Adrenal gland (tissue), 5 donors: ENCODE measurements around the gene SNX8.

ENCODE experiments used
- CTCF ChIP-seq, 6 experiments: fragments of 450-650 bp in 4 of 6; fragments of 200-600 bp in 2 of 6; sonication (generic) in 1 of 6; IDR thresholded peaks; 1 replicate in 5 of 6; 2 replicates in 1 of 6; pipeline versions ENCODE4 v1.5.1 to v1.8.0; 2016 to 2021; ENCODE audit warnings: antibody characterized with exemption in 6 of 6, mild to moderate bottlenecking in 2 of 6, moderate library complexity in 1 of 6
- POLR2A ChIP-seq, 2 donors: fragments of 450-650 bp; IDR thresholded peaks; one replicate each; pipeline ENCODE4 v1.6.1; 2017; ENCODE audit warnings: antibody characterized with exemption in 2 of 2, mild to moderate bottlenecking in 2 of 2, moderate library complexity in 1 of 2
- donor health status: DM: no; HTN: no; CAD: no.

- TF ChIP-seq POLR2A (IDR thresholded peaks at IDR 0.05) (no peak), CTCF (IDR thresholded peaks at IDR 0.05) (no peak)
Observed at GRCh38 chr7:2288503-2288902, 25.7 kb downstream of the SNX8 start.
